Measurements from ENCODE around the gene MCC.

The MCC gene

DNA sequence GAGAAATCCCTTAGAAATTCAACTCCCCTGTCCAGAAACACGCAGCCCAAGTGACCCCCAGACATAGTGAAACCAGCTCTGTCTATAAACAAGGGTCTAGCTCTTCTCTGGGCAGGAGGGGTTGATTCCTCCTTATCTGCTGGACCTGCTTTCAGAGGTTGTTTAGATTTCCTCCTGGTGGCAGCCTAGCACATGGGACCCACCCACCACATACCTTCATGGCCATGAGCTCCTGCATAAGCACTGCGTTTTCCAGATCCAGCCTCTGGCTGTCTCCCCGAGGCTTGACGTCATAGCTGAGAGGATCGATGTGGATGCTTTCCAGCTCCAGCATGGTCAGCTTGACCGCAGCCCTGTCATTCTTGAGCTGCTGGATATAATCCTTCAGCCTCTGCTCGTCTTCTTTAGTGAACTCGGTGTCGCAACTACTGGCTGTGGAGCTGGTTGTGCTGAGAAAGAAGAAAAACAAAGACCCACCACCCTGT lies 434.7 kb downstream of the MCC start:
- DNase-seq (ENCODE audit: low spot score) = no peak

DNA sequence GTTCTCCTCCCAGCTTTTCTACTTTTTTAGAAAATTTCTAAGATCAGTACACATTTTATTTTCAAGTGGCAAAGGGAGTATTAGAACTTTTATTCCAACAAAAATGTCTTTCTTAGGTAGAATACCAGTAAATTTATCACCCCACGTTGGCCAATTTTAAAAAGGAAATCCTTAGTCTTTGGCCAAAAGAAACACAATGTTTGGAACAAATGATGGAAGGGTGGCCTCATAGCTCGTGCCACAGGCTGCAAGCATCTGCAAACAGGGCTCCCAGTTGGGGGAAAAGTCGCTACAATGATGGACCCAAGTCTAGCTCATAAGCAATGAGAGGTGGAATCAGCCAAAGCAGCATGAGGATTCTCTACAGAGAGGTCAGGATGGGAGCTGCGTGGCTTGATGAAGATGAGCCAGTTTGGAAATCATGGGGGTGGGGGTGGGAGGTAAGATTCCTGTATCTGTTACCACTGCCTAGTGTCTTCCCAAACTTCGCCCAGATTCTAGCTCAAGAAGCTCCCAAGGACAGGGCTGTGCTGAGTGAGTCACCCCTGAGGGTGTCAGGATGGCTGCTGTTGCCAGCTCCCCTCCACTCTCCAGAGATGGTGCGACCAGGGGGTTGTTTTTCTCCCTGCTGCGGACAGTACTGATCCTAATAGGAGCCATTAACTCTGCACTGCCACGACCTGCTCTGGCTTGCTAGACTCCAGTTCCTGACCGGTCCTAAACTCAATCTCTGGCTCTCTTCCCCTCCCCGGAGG lies 436.0 kb downstream of the MCC start:
- DNase-seq (ENCODE audit: low spot score) = no peak

DNA sequence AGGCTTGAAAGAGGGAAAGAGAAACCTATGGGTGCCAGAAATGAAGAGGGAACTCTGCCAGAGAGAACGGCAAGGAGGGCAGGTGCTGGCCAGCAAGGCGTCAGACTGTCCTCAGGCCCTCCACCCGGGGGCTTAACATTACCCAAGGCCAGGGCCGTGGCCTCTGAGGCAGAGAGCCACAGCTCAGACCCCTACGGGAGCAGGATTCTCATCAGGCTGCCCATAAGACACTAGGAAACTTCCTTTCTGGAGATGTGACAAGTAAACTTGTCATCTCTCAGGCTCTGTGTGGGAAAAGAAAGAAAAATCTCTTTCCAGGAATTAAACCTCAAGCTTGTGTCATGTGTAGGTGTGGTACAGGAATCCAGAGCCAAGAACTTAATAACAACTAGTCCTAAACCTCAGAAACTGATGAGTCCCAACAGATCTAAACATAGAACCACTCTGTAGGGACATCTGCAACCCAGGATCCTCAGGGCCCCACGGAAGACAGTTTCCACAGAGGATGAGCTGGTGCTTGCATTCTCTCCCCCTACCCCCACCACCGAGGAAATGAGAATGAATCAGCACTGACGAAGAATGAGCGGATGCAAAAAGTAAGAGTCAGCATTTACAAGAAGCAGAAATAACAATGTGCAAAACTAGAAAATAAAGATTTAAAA lies 437.4 kb downstream of the MCC start:
- DNase-seq (ENCODE audit: low spot score) = peak; percentile 6

DNA sequence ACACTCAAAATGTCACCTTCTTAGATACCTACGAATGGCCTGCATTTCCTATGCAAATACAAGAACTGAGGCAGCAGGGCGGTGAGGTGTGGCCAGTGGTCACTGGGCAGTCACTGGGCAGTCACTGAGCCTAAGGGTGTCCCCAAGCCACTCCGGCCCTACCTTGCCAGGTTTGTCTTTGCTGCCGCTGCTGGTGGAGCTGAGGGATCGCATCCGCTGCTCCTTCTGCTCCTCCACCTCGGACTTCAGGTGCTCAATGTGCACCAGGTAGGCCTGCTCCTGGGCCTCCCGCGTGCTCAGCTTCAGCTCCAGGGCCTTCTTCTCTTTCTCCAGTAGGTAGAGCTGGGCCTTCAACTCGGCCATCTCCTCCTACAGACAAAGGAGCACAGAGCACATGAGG lies 439.3 kb downstream of the MCC start:
- DNase-seq (ENCODE audit: low spot score) = no peak

DNA sequence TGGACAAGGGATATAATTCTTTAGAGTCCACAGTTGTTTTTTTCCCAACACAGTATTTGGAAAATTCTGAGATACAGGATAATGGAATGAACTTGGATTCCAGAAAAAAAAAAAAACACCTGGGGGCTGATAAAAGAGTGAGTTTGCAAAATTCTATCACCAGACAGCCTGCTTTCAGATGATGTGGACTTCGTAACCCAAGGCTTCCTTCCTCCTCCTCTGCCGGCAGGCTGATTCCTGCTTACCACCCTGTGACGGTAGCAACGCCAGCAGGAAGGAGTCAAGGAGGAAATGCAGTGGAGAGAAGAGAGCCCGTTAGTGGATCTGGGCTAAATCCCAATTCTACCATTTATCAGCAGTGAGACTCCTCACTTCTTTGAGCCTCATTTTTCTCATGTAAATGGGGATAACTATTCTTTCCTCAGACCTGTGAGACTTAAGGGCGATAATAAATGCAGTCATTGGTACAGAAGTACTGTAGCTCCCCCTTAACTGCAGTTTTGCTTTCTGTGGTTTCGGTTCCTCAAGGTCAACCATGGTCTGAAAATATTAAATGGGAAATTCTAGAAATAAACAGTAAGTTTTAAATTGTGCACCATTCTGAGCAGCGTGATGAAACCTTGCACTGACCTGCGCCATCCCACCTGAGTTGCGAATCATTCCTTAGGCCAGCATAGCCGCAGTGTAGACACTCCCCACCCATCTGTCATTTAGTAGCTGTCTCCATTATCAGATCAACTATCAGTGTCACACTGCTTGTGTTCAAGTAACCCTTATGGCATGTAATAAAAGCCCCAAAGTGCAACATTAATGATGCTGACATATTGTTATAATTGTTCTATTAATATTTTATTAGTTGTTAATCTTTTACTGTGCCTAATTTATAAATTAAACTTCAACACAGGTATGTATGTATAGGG lies 440.3 kb downstream of the MCC start:
- peak; percentile 46 for DNase-seq (ENCODE audit: low spot score)

DNA sequence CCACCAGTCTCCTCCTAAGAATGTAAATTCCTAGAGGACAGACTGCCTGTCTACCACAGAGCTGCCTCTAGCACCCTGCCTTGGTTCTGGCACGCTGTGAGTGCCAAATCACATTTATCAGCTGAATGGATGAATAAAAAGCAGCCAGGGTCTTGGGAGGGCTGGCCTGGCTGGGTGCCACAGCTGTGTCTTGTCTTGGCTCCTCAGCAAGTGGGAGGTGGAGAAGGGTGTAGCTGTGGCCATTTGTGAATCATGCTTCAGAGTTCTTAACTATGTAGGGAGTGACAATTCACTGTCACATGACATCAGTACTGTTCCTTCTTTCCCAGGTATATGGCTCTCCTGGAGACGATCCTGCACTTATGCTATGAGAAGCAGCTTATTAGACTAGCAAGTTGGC lies 441.0 kb downstream of the MCC start:
- DNase-seq (ENCODE audit: low spot score) = peak; percentile 89

DNA sequence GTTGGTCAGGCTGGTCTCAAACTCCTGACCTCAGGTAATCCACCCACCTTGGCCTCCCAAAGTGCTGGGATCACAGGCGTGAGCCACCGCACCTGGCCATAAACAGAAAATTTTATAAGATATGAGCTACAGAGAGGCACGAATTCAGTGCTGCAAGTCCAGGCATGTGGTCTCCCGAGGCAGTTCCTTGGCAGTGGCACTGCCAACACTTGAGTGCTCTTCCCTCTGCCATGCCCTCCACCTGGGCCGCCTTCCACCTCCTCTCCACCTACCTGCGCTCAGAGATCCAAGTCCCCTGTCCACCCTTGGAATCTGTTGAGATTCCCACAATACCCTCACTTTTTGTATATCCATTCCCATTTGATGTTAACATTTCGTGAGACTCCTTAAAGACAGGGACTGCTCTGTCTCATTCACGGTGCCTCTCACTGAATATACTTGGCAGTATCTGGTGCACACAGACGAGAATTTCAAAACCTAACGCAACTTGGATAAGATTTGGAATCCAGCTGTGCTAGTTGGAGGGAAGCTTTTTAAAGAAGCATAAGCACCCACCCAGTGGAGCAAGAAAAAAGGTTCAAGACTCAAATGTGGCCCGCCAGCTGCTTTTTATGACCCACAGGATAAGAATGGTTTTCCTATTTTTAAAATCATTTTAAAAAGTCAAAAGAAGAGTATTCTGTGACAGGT lies 443.3 kb downstream of the MCC start:
- DNase-seq (ENCODE audit: low spot score) = no peak

DNA sequence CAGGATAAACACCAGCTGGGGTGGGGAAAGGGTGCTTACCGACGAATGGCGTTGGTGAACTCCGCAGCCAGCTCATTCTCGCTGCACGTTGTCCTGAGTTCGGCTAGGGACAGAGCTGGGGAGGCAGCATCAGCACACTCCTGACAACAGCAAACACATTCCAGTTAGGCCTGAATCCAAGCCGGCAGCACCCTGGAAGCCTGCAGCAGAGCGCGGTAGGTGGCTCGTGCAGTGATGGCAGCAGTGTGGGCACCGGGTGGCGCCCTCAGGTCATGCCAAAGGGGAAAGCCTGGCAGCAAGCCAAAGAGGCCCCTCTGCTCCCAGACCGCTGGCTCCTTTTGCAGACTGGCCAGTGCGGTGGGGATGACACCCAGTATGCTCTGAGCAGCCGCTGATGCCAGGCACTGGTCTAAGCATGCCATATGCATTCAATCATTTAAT lies 444.7 kb downstream of the MCC start:
- no peak for DNase-seq (ENCODE audit: low spot score)

DNA sequence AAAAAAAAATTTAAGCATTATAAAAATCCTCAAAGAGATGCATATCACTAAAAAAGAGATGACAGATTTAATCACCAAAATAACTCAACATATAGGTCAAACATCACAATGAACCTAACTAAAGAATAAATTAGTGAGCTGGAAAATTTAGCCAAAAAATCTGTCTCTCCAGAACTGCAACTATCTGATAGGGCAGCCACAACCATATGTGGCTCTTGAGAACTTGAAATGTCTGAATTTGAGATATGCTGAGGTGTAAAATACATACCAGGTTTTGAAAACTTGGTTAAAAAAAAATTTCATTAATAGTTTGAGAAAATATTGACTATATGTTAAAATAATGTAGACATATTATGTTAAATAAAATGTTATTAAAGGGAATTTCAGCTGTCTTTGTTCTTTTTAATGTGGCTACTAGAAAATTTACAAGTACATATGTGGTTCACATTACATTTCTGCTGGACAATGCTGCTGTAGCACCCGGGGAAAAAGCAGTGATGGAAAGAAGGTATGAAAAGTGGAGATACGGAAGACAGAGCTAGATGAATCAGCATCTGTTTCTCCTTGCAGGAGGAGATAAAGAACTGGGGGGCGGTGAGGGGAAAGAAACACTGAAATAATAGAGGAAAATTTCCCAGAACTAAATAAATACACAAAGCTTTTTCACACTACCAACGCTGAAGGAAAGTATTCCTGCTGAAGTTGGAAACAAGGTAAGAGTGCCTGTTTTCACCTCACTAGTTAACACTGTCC lies 445.6 kb downstream of the MCC start:
- no peak for DNase-seq (ENCODE audit: low spot score)

DNA sequence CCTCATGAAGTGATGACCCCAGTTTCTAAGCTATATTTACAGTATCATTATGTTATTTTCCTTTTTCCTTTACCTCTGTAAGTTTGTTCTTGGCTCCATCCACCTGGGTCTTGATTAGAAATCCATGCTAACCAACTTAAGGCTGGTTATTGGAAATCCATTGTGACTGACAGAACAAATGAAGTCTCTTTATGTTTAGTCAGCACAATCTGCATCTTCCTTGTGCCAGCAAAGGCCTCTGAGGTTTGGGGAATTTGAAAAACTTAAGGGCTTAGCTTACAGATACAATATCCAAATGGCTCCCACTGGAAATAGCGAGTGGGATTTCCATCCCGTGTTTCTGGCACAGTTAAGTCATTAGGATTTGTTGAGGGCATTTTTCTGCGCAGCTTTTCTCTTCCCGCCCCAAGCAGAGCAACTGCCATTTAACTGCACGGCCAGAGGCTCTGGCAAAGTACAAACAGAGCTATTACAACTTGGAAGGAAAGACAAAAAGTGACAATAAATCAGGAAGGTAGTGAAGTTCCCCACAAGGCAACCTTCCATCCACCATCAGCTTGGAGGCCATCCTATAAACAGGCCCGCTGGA lies 447.5 kb downstream of the MCC start:
- no peak for DNase-seq (ENCODE audit: low spot score)

DNA sequence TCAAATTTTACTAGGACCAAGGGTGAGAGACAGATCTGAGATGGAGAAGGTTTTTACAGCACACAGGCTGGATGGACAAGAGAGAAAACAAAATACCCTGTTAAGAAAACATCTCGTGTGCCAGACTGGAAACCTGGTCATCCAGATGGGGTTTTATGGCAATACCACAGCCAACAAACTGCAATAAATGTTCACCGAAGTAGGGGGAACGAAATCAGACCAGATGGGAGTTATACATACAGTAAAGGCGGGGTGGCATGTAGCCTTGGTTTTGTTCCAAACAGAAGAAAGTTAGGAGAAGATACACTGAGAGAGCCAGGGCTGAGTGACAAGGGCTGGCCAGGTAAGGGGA lies 448.3 kb downstream of the MCC start:
- DNase-seq (ENCODE audit: low spot score) = no peak

DNA sequence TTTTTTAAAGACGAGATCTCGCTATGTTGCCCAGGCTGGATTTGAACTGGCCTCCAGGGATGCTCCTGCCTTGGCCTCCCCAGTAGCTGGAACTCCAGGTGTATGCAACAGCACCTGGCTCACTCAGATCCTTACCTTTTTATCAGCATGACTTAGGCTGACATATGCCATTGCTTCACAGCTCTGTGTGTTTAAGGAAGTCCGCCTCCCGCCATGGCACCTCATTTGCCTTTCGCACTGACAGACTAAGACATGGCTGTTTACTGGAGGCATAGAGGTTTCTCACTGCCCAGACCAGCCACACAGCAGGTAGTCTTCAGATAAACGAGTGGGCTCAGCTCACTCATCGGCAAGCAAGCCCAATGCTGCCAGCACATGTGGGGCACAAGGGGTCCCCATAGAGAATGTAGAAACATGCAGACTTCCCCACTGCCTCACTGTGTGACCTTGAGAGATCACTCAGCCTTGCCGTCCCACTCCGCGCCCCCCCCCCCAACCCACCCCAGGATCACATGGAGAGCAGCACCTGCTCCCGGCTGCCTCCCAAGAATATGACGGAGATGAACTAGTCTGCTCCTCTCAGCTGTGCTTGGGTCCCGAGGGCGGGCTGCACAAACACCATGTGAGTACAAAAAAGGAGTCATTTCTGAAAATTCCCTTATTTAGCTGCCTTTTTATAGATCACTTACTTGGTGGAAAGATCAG lies 448.9 kb downstream of the MCC start:
- DNase-seq (ENCODE audit: low spot score) = no peak

DNA sequence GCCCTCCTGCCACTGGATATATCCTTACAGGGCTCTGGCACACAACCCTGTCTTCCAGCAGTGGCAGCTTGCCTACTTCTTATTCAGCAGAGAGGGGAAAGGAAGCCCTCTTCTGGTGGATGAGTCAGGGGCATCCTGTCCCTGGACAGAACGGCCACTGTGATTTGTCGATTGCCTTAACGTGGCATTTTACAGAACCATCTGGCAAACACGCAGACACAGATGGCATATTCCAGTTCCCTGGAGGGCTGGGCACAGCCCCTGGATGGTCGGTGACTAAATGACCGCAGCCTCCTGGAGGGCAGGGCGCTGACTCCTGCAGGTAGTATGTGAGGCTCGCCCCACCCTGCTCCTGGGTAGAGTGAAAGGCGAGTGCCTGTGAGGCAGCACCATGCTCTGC lies 449.5 kb downstream of the MCC start:
- DNase-seq (ENCODE audit: low spot score) = peak; percentile 15

DNA sequence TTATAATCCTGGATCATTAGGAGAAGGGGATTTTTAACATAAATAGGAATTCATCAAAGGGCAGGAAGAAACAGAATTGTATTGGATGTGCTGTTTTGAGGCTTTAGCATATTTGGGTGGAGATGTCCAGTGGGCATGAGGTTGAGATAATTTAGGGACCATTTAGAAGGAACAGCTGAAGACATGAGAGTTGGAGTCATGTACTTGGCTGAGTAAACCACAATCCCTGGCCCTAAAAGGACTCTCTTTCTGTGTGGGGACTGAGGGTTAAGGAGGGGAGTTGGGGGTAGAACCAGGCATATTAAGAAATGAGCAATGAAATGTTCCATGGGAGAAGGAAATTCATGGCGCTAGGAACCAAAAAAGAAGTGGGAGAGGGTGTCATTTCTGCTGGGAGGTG lies 450.1 kb downstream of the MCC start:
- no peak for DNase-seq (ENCODE audit: low spot score)

DNA sequence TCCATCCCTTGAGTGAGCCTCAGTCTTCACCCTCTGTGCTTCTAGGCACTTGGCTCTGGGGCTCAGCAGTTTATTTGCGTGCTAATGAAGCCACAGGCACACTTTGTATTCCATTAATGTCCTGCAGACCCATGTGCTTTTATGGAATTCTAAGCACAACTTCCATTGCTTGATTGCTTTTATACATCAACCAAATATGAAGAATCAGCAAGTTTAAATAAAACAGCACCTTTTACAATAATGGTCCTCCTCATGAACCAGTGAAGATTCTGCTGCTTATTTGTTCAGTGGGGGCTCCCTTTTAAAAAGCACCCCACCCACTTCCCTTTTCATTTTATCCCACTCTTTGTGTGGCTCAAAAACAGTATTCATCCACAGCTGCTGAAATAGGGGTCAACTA lies 451.4 kb downstream of the MCC start:
- DNase-seq (ENCODE audit: low spot score) = no peak

DNA sequence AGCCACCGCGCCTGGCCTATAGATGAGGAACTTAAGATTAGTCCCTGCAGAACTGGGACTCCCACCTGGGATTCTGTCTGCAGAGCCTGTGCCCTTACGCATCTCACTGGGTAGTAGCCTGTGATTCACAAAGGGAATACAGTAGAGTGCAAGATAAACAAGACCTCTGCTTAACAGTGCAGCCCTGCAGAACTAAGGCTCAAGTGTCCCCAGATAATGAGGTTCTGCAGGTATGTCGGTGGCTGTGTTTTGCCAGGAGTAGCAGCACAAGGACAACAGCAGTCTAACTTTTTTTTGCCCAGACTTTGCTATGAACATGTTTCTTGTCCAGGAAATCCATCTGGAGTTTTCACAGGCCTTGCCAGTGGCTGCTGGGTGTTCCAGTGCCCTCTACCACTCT lies 451.9 kb downstream of the MCC start:
- no peak for DNase-seq (ENCODE audit: low spot score)

DNA sequence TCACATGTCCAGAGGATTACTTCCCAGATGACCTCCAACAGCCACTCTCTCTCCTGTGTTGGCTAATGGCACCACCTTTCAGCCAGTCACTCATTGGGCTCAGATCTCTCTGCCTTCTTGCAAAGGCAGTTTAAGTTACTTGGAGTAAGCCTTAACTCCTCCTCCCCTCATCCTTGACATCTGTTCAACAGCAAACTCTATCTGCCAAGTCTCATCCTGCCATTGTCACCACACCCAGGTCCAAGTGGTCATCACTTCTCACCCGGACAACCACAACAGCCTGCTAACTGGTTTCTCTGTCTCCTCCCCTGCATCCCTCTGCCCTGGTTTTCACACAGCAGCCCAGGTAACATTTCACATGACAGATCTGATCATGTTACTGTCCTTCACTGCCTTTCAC lies 453.2 kb downstream of the MCC start:
- DNase-seq (ENCODE audit: low spot score) = no peak

DNA sequence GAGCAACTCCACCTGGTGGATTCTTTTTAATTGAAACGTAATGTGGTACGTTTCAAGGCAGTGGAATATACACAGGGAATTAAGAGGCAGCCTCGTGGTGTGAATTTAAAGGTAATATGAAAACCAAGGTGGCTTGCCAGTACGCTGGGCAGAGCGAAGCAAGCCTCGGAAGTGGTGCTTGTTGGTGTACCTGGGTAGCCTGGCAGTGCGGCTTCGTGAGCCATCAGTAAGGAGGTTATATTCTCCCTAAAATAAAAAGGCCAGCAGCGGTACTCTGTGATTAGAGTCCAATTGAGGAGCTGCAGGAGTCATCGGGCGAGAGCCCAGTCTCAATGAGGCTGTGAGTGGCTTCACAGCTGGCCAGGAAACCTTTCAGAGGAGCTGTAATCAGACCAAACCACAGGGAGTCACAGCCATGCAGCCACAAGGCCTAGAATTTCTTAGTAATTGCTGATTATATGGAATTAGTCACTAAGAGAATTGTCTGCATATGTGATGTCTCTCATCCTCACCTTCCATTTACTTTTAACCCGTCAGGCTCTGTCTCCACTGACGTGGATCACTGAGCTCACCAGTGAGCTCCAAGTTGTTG lies 454.0 kb downstream of the MCC start:
- DNase-seq (ENCODE audit: low spot score) = no peak

DNA sequence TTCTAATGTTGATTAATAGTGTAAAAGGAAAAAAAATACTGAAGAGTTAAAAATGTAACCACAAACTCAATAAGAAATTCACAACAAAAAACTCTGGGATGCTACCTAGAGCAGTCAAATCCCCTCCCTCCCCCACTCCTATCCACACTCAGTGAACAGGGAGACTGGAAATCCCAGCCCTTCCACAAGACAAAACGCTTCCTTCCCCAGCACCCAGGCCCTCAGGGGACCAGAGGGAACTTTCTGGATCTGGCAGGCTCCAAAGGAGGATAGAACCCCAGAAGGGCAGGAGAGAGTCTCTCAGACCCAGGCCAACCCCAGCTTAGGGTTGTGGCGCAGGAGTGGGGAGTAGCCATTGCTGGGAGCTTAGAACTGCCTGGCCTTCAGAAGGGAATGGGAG lies 456.7 kb downstream of the MCC start:
- no peak for DNase-seq (ENCODE audit: low spot score)

DNA sequence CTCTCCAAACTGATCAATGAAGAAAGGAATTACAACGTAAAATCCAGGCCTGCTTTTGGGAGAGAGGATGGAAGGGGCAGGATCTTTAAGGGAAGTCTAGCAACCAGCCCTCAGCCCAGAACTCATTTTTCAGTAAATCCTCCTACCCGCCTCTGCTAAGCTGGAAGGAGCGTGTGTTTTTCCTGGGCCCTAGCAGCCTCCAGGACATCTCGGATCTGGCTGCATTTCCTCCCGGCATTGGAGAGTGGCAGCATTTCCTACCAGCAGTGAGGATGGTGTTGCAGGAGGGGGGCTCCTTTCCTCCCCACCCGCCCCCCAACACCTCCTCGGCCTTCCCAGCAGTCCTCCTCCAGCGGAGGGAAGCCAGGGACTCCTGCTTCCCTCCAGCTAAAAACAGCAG lies 457.1 kb downstream of the MCC start:
- no peak for DNase-seq (ENCODE audit: low spot score)
